Measurements from ENCODE around the gene UNC13D.
A peak's percentile ranks its signal among the peaks of the same experiment; 100 is the strongest.

Gene UNC13D

GRCh38 chr17:75848523-75849278 lies 4.5 kb upstream of the UNC13D start:
- Histone ChIP-seq H3K4me1 (ENCODE audit: insufficient read depth, poor library complexity, severe bottlenecking) (peaks cover 25% of the 10 kb centered on the region), H3K9me3 (ENCODE audit: severe bottlenecking) (no peaks in the 10 kb centered on the region), H3K4me3 (ENCODE audit: severe bottlenecking) (no peak overlapping the region), H3K27me3 (ENCODE audit: insufficient read depth, poor library complexity, severe bottlenecking) (no peaks in the 10 kb centered on the region), H3K27ac (ENCODE audit: poor library complexity, severe bottlenecking) (no peak overlapping the region), H3K36me3 (ENCODE audit: low read depth) (peaks cover 78% of the 10 kb centered on the region)
- peak; percentile 80 for TF ChIP-seq CTCF (IDR thresholded peaks at IDR 0.05; ENCODE audit: poor library complexity, severe bottlenecking)
- DNase-seq (ENCODE audit: low spot score) (peak; percentile 79), ATAC-seq (ENCODE audit: low read depth) (0 out of 3 replicates have a peak, but pooled peaks have one; percentile 16)

- no peak for TF ChIP-seq CTCF (IDR thresholded peaks at IDR 0.05; ENCODE audit: poor library complexity, severe bottlenecking)
- Histone ChIP-seq H3K36me3 (ENCODE audit: low read depth) (peaks cover 73% of the 10 kb centered on the region), H3K27me3 (ENCODE audit: insufficient read depth, poor library complexity, severe bottlenecking) (no peaks in the 10 kb centered on the region), H3K27ac (ENCODE audit: poor library complexity, severe bottlenecking) (no peak overlapping the region), H3K4me3 (ENCODE audit: severe bottlenecking) (no peak overlapping the region), H3K4me1 (ENCODE audit: insufficient read depth, poor library complexity, severe bottlenecking) (peaks cover 18% of the 10 kb centered on the region), H3K9me3 (ENCODE audit: severe bottlenecking) (no peaks in the 10 kb centered on the region)
- no peak for DNase-seq (ENCODE audit: low spot score)
- no peak for ATAC-seq (ENCODE audit: low read depth)
These were observed 3.7 kb upstream of the UNC13D start for GRCh38 chr17:75847614-75848522.

GRCh38 chr17:75846692-75847613 lies 2.7 kb upstream of the UNC13D start:
- Histone ChIP-seq H3K27me3 (ENCODE audit: insufficient read depth, poor library complexity, severe bottlenecking) (no peaks in the 10 kb centered on the region), H3K9me3 (ENCODE audit: severe bottlenecking) (no peaks in the 10 kb centered on the region), H3K4me1 (ENCODE audit: insufficient read depth, poor library complexity, severe bottlenecking) (peaks cover 18% of the 10 kb centered on the region), H3K27ac (ENCODE audit: poor library complexity, severe bottlenecking) (peak overlapping the region; percentile 73), H3K4me3 (ENCODE audit: severe bottlenecking) (no peak overlapping the region), H3K36me3 (ENCODE audit: low read depth) (peaks cover 63% of the 10 kb centered on the region)
- no peak for TF ChIP-seq CTCF (IDR thresholded peaks at IDR 0.05; ENCODE audit: poor library complexity, severe bottlenecking)
- no peak for ATAC-seq (ENCODE audit: low read depth)
- no peak for DNase-seq (ENCODE audit: low spot score)

- DNase-seq (ENCODE audit: low spot score) = no peak
- H3K4me3 ChIP-seq (ENCODE audit: severe bottlenecking) = no peak overlapping the region
- no peak for TF ChIP-seq CTCF (IDR thresholded peaks at IDR 0.05; ENCODE audit: poor library complexity, severe bottlenecking)
These were observed 1.9 kb upstream of the UNC13D start for GRCh38 chr17:75845933-75846691.

More at GRCh38 chr17:75845933-75846691, 1.9 kb upstream of the UNC13D start:
- no peaks in the 10 kb centered on the region for H3K9me3 ChIP-seq (ENCODE audit: severe bottlenecking)
- peak; percentile 10; the same call in 1 of the 3 replicates for ATAC-seq (ENCODE audit: low read depth)
- peak overlapping the region; percentile 73 for H3K27ac ChIP-seq (ENCODE audit: poor library complexity, severe bottlenecking)
- H3K27me3 ChIP-seq (ENCODE audit: insufficient read depth, poor library complexity, severe bottlenecking) = no peaks in the 10 kb centered on the region
- H3K4me1 ChIP-seq (ENCODE audit: insufficient read depth, poor library complexity, severe bottlenecking) = peaks cover 18% of the 10 kb centered on the region
- H3K36me3 ChIP-seq (ENCODE audit: low read depth) = peaks cover 55% of the 10 kb centered on the region
